Measurements from ENCODE around the gene TCERG1L.

Gene TCERG1L

DNA sequence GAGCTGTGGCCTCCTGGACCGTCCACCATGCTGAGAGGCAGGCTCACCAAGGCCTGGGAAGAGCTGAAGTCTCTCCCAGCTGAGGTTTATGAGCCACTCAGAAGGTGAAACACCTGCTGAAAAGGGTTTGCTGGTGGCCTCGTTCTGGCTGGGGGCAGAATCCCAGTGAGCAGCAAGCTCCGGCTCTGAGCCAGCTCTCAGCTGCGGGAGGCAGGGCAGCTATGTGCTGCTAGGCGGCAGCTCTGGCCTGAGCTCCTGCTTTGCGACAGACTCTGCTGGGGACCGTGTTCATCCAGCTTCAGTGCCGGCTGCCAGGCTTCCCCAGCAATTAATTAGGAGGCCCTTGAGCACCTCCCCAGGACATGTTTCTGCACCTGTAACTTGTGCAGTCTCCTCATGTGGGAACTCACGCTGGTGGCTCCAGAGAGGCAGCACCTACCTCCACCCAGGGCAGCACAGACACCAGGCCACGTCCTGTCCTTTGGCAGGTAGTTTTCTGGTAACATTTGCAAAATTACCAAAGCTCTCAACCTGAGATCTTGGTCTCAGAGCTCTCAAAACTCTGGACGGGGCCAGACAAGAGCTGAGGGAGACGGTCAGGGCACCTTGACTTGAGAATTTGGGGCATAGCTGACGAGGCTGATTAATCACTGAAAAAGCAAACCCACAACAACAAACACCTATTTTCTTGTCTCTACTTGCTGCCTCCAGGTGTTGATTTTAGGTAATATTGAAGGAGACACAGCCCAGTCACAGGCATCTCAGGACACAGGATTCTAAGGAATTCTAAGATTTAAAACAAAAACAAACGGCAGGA is 185.0 kb downstream of the TCERG1L start:
- DNase-seq (ENCODE audit: low read depth in 3 of 3), result no peak

DNA sequence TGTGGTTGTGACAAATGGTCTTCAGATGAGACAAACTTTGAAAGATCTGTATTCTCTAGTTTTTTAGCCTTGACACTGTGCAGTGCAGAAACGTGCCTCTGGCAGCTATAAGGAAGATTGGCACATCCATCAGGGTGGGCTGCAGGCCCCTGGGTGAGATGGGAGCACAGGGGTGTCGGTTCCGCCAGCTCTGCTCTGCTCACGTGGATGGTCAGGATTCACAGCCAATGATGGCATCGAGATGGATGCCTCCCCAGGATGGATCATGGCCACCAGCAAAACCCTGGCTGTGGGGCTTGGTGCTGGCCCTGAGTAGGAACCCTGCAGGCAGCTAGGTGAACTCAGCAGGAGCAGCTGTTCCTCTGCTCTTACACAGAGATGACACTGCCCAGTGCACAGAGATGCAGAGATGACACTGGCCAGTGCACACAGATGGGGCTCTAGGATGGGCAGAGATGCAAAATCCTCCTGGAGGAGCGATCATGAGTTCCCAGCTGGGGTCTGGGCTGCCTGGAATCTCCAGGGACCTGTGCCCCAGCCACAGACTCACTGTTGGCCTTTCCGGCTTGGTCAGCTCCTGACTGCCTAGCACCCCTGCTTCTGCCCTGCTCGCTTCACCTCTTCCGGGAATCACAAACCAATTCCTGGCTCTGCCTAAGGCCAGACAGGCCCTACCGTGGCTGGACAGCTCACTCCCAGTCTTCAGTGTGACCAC is 185.9 kb downstream of the TCERG1L start:
- DNase-seq (ENCODE audit: low read depth in 3 of 3), result no peak

DNA sequence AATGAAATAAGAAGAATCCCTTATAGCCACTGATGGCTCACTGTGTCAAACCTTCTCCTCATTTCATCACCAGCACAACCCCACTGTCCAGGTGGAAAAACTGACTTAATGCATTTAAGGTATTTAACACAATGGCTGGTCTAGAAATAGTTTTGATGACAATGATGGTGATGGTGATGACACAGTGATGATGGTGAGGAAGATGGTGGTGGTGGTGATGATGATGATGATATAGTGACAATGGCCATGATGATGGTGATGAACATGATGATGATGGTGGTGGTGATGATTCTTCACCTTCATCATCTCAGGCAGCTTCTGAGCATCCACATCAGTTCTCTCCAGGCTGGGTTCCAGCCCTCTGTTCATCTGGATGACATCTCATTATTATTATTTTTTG is 186.6 kb downstream of the TCERG1L start:
- no peak for DNase-seq (ENCODE audit: low read depth in 3 of 3)

DNA sequence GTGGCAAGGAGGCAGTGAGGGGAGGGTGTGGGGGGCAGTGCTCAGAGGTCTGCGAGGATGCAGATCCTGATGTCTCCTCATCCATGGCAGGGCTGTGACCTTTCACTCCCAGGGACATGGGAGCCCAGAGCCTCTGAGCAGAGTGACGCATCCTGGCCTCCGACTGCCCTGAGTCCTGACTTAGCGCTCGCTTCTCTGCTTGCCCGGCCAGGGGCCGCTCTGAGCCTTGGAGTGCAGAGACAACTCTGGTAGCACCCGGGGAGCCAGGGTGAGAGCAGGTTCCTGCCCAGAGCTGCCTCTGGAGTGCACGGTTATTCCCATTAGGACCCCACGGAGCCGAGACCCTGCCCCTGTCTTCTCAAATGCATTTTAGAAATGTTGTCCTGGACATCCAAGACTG is 188.0 kb downstream of the TCERG1L start:
- no peak for DNase-seq (ENCODE audit: low read depth in 3 of 3)

DNA sequence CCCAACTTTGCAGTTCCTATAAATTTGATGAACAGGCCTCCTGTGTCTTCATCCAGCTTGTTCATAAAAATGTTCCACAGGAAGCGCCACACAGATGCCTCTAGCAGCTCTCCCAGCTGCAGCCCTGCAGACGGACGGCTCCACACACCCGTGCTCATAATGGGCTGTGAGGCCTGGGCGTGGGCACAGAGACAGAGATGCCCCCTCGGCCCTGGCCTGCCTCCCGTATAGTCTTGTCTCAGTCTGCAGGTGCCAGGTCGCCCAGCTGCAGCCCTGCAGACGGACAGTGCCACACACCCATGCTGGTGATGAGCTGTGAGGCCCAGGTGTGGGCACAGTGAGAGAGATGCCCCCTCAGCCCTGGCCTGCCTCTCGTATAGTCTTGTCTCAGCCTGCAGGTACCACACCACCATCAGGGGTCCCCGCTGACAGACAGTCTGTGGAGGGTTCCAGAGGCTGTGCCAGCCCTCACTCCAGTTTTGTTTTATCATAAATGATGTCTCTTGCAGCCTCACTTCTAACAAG is 189.9 kb downstream of the TCERG1L start:
- DNase-seq (ENCODE audit: low read depth in 3 of 3), result no peak

DNA sequence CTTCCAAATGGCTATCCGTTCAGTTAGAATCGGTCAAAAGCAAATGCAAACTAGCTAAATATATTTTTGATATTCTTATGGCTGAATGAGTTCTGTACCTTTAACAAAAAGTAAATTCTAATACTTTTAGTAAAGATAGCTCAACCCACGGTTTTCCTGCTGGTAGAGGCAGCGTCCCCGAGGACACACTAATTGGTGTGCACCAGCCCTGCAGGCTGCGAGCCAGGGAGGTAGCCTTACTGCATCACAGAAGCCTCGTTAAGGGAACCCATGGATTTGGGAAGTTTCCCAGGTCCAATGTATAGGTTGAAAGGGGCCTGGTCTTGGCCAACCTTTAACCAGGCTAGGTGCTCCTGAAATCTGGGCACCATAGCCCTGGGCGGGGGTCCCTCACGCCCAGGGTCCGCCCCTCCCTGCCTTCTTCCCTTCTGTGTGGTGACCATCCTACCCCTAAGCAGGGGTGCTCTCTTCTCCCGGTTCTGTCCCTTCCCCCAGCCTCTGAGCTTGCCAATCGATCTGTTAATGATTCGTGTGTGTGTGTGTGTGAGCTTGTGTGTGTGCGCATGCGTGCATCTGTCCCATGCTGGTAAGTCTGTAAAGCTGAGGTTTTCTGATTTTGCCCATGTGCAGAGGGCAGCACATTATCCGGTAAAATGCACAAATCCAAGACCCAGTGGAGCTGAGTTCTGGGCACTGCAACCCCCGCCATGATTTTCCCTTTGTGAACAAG is 191.7 kb downstream of the TCERG1L start:
- DNase-seq (ENCODE audit: low read depth in 3 of 3), result no peak

DNA sequence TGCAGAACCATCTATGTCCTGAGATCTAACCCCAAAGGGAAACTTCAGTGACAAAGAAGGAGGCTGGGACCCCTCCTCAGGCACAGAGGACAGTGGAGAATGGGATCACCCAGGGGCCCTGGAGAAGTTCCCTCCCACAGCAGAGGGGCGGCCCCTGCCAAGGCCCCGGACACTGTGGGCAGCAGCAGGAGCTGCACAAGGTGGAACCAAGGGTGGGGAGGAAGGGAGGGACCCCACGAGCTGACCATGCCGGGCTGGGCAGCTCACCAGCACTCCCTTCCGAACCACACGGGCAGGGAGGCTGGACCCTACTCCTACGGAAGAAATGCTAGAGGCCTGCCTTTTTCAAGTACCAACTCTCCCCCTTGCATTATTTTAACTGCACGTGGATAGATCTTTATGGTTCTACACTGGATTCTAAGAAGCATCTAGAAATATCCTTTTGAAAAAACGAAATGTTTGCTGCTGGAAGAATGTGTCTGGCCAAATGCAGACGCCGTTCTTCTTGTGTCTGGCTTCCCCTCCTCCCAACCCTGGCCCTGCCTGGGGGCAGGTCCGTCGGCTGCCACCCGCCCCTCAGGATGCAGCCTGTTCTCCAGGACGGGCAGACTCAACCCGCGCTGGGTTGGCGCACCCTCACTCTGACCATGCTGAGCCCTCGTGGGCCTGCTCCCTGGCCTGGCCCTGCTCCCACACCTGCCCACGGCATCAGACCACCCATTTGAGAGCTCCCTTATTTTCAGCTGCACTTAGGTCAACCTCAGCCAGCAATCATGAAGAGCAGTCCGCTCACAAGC is 193.9 kb downstream of the TCERG1L start:
- no peak for DNase-seq (ENCODE audit: low read depth in 3 of 3)

DNA sequence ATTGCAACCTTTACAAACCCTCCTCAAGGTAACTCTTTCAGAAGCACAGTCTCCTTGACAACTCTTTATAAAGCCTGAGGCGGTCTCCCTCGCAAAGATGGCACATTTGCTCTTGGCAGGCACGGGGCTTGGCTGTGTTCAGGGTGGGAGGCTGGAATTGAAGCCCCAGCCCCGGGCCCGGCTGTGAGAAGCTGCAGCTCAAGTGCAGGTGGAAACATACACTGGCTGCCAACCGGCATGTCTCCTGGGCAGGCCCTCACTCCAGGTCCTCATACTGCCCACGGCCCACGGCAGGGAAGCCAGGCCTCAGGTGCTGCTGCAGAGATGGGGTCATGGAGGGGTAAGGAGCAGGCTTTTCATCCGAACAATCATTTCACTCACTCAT is 194.5 kb downstream of the TCERG1L start:
- no peak for DNase-seq (ENCODE audit: low read depth in 3 of 3)

DNA sequence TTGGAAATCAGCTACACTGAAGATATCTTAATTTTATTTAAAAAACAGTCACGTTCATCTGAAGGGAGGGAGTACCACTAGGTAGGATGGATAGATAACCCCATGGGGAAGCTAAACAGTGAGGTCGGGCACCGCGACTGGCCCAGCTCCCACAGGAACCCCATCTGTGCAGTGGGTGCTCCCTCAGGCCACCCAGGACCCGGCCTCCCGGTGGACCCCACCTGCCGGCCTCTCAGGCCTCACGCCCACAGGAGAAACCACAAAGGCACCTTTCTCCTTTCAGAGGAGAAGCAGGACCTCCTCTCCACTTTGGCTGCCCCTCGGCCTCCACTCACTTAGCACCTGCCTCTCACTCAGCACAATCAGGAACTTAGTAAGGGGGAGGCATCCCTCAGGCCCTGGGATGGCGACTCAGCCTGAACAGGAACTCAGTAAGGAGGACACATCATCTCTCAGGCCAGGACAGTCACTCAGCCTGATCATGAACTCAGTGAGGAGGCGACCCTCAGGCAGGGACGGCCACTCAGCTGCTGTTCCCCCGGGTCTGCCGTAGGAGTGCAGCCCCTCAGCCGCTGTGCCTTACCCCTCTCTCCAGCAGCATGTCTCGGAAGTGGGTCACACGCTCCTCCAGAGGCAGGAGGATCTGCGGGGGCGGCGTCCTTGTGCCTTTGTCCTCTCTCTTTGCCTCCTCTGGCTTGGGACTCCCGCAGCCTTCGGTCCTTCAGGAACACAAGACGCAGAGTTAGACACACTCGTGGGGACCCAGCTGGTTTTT is 195.1 kb downstream of the TCERG1L start:
- no peak for DNase-seq (ENCODE audit: low read depth in 3 of 3)

DNA sequence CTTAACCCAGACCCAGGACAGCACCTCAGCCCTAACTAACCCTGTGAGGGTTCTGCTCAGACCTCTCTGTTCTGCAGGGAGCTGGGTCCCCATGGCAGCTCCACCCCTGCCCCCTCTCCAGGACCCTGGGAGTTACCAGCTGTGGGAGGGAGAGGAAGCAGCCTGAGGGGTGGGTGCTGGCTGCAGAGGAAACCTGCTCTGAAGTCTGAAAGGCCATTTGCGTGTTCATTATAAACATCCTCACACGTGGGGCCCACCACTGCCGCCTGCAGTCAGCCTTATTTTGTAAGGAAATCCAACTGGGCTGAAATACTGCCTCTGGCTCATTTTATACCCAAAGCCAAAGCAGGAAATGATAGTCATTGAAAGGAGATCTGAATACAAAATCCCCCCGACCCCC is 195.7 kb downstream of the TCERG1L start:
- no peak for DNase-seq (ENCODE audit: low read depth in 3 of 3)

DNA sequence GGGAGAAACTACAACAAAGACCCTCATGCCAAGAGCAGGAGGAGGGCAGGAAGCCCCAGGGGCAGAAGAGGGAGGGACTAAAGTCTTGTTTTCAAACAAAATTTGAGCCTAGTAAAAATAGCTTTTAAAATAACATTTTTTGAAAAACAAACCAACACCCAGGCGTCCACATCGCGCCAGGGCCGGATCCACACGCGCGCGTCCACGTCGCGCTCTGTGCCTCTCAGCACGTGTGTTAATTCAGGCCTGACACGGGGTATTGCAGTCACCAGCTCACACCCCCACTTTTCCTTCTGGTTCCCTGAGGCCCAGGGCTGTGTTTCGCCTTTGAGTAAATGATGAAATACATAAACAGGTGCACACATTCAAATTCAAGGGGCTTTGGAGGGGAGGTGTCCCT is 196.2 kb downstream of the TCERG1L start:
- DNase-seq (ENCODE audit: low read depth in 3 of 3), result no peak

DNA sequence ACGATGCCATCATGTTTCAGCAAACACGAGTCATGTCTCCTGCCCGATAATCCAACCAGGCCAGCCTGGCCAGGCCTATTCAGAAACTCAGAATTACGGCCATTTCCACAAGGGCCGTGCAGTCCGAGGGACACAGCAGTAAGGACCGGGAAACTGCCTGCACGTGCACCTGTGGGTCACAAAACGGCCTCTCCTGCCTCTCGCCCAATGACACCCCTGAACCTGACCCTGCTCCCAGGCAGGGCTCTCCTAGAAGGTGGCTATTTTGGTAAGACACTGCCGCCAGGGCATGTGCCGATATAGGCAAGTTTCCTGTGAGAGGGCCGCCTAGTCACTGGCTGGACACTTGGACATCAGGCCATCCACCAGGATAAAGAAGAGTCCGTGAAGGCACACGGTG is 196.7 kb downstream of the TCERG1L start:
- no peak for DNase-seq (ENCODE audit: low read depth in 3 of 3)

DNA sequence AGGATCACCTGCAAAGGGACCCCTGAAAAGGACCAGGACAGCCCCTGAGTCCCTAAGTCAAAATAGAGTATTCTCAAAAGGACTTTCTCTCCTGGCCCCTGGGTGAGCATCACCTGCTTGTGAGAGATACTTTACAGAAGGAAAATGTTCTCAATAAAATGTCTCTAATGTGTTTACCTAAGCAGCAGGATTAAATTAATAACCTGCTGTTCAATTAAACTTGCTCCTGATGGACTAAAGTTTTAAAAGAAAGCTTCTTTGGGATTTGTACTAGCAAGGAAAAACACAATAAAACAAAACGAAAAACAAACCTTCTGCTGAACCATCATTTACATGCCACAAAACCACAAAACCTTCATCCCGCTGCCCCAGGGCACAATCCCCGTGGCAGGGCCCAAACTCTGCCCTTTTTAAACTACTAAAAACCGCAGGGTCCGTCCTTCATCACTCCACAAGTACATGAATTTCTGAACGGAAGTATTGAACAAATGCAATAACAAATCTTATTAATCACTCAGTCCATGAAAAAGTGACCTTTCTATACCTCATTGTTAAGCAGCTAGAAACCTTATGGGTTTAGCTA is 197.7 kb downstream of the TCERG1L start:
- DNase-seq (ENCODE audit: low read depth in 3 of 3), result no peak

DNA sequence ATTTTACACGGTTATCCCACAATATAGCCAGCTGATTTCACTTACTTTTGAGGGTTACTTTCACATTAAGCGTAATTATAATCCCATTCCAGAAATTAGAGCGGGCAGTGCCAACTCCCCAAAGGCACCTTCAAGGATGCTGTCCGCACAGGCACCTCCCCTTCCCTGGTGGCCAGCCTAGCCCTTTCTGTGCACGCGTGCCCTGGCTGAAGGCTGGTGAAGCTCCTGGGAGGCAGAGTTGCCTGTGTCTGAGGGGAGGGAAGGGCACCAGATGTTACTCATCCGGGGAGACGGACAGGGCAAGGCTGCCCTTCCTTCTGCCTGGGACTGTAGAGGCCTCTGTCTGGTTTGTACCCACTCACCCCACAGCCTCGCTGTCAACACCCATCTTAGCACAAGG is 198.4 kb downstream of the TCERG1L start:
- no peak for DNase-seq (ENCODE audit: low read depth in 3 of 3)

DNA sequence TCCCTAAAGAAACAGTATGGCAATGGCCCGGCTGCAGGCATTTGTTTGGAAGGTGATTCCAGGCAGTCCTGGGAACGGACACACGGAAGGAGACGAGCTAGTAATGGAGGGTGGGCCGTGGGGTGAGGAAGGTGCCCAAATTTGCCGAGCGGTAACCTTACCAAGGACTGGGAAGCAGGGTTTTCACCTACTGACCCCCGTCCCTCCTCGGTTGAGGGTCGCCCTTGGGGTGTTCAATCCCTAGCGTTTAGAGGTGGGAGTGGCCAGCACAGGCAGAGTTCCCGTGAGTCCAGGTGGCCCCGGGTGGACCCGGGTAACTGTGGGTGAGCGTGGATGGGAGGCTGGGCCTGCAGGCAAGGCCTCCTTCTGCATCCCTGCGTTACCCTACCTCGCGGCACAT is 198.8 kb downstream of the TCERG1L start:
- DNase-seq (ENCODE audit: low read depth in 3 of 3), result no peak

DNA sequence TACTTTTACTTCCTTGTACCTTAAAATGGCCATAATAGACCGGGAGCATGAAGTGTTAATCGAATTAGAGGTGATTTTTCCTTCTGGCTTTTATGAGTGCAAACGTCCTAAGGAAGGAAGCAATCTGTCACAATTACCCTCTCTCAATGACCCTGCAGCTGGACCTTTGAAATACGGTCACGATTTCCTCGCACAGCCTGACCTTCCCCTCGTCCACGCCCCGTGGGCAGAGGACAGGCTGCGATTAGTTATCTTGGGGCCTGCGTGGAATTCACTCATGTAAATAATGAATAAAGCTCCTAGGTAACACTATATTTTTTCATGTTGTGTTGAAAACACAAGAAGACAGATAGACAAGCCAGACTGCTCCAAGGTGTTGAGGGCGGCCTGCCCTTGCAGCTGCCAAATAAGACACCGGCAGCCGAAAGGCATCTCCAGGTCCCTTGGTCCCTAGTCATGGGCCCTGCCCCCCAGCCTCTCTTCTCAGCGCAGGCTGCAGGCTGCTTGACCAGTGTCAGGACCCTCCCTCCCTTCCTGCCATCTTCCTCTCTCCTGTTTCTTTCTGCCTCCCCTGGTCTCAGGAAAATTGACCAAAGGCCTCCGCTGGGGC is 199.9 kb downstream of the TCERG1L start:
- no peak for DNase-seq (ENCODE audit: low read depth in 3 of 3)

DNA sequence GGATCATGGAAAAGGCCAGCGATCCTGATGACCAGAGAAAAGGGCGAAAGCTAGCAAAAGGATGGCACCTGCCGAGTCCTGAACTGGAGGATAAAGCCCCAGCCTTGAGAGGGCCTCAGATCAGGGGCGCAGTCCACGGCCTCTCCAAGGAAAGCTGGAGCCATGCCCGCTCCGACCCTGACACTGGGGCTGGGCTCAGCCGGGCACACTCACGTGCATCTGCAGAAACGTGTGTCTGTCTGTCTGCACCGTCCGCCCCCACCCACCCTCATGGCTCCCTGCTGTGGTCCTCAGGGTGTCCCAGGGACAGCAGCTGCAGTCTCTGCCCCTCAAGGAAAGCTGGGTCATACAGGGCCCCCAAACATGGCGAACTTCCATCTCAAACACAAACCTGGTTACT is 200.5 kb downstream of the TCERG1L start:
- no peak for DNase-seq (ENCODE audit: low read depth in 3 of 3)

DNA sequence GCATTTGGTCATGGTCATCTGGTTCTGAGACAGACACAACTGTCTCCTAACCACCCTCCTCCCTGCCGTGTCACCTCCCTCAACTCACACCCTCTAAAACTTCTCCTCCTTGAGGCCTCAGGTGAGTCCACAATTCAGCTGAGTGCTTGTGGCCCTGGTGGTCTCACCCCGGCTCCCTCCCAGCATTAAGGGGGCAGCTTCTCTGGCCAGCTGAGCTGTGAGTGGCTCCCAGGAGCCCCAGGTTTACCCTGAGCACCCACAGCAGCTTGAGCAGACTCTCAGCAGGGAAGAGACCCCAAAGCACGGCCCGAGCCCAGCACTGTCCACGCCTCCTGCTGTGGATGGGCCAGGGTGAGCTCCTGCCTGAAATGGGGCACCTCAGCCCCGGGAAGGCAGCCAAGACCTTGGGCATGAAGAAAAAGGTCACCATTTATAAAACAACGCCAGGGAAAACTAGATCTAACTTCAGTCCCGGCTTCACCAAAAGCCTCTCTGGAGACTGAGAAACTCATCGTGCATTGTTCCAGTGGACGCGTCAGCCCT is 201.2 kb downstream of the TCERG1L start:
- no peak for DNase-seq (ENCODE audit: low read depth in 3 of 3)

DNA sequence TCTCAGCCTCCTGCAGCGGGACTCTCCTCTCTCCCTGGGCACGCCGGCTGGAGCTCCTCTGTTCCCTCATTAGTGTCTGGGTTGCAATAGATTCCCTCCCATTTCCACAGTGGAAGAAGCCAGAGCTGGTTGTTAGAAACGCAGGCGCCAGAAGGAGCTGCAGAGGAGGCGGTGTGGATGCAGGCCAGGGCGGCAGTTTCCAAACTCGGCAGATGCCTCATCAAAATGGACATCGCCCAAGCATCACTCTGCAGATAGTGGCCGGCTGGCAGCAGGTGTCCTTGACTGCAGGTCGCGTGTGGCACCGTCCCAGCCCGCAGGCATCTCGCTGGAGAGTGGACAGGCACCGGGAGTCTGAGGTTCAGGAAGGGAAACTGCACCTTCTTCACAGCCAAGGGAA is 201.8 kb downstream of the TCERG1L start:
- DNase-seq (ENCODE audit: low read depth in 3 of 3), result no peak

DNA sequence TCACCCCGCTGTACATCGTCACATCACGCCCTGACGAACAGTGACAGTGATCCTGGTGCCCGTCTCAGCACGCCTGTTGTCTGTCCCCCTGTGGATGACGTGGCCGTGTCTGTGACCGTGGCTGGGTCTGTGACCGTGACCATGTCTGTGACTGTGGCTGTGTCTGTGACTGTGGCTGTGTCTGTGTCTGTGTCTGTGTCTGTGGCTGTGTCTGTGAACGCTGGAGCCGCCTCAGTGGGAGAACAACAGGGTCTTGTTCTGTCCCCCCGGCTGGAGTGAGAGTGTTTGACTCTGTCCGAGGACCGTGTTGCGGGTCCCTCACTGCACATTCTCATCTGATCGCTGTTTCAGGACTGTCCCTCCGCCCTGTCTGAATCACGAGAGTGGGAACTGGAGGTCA is 202.2 kb downstream of the TCERG1L start:
- DNase-seq (ENCODE audit: low read depth in 3 of 3), result no peak

Data from stimulated activated CD4-positive, alpha-beta T cell treated with anti-CD3 and anti-CD28 coated beads, TNF-alpha, amount 100 ng/mL, for 24 hours (primary cell).